ENCODE data around the gene TPRN. TPM values are rescaled to one million over a fixed set of nuclear protein-coding genes. Genes with fewer than 3 reads are reported as not detected.

The TPRN gene
- total and polyA plus RNA-seq, 7 donors = 3.0 to 80.5 (median 4.6) TPM

DNA sequence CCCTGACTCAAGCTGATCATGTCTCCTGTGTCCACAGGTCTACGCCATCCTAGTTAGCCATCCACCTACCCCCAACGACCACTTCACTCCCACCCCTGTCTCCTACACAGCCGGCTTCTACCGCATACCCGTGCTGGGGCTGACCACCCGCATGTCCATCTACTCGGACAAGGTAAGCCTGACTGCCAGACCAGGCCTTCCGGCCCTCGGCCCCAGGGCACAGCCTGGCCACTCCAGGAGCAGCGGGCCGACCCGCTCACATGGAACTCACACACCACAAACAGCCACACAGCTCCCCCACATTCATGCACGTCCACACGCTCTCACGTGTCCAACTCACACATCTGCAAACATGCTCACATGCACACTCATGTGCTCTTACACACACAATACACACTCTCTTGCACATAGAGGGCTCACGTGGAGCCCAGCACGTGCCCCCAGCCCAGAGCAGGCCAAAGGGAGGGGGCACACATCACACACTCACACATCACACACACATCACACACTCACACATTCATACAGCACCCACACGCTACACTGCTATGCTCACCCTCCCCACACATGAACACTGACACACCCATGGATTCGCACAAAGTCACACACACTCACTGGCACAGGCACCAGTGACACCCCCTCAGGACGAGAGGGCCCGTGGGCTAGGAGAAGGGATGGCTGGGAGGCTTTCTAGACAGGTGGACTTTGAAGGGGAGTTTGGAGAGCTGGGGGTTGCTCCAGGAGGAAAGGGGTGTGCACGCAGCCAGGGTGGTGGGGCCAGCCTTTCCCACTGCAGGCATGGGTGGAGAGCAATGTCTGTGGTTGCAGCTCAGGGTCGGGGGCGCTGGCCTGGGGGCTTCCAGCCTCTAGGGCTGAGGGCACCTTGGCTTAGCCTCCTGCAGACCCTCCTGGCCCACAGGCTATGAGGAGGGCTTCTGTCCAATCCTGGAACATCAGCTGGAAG, 58.3 kb downstream of the TPRN start:
- Histone ChIP-seq H3K27ac (no peak overlapping the region), H3K36me3 (no peaks in the 10 kb centered on the region), H3K4me1 (peaks cover 0 to 12% (median 9%) of the 10 kb centered on the region in 4 donors), H3K9me3 (no peaks in the 10 kb centered on the region), H3K4me3 (no peak overlapping the region), H3K27me3 (peaks cover 36 to 91% (median 83%) of the 10 kb centered on the region in 3 donors)
- 69 to 80% methylated on average over 24 of the region's 24 CpGs for WGBS, 2 donors
- no peak for DNase-seq
- no peak for TF ChIP-seq POLR2A (IDR thresholded peaks at IDR 0.05)
- no peak for TF ChIP-seq EP300 (IDR thresholded peaks at IDR 0.05)
- TF ChIP-seq POLR2AphosphoS5 (IDR thresholded peaks at IDR 0.05) = no peak
- TF ChIP-seq, protein P1, sequence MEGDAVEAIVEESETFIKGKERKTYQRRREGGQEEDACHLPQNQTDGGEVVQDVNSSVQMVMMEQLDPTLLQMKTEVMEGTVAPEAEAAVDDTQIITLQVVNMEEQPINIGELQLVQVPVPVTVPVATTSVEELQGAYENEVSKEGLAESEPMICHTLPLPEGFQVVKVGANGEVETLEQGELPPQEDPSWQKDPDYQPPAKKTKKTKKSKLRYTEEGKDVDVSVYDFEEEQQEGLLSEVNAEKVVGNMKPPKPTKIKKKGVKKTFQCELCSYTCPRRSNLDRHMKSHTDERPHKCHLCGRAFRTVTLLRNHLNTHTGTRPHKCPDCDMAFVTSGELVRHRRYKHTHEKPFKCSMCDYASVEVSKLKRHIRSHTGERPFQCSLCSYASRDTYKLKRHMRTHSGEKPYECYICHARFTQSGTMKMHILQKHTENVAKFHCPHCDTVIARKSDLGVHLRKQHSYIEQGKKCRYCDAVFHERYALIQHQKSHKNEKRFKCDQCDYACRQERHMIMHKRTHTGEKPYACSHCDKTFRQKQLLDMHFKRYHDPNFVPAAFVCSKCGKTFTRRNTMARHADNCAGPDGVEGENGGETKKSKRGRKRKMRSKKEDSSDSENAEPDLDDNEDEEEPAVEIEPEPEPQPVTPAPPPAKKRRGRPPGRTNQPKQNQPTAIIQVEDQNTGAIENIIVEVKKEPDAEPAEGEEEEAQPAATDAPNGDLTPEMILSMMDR (IDR thresholded peaks at IDR 0.05) = no peak
- intact Hi-C loops (cut with DNase I) = no loop called here

Small RNAs within 50 kb of the gene (small RNA-seq; reads per million reads assigned to genes)
- gene MIR3621 = 0 reads per million in 3 donors

Other genes with a start within 250 kb of the TPRN start
Only the 30 nearest of the 32 such genes appear.
- 10 to 100 TPM; 11.8 to 36.6 (median 32.4) TPM for gene PTGDS, start 223.2 kb downstream of the TPRN start, total RNA-seq
- 100 to 1,000 TPM in 1 of 3 donors, 10 to 100 TPM in 1, 1 to 10 TPM in 1; 8.3 to 218 (median 24.0) TPM for gene PTGDS, start 223.2 kb downstream of the TPRN start, polyA plus RNA-seq
- gene LCNL1, start 217.7 kb downstream of the TPRN start, total RNA-seq = 1 to 10 TPM in 1 of 4 donors, under 1 TPM in 3; 0.14 to 1.1 (median 0.43) TPM
- under 1 TPM in 1 of 3 donors, not detected in 2; 0.50 TPM for gene LCNL1, start 217.7 kb downstream of the TPRN start, polyA plus RNA-seq
- 10 to 100 TPM; 28.0 to 38.0 (median 36.2) TPM for gene PAXX, start 208.3 kb downstream of the TPRN start, total RNA-seq
- 10 to 100 TPM; 28.4 to 80.9 (median 40.8) TPM for gene PAXX, start 208.3 kb downstream of the TPRN start, polyA plus RNA-seq
- 1 to 10 TPM in 1 of 4 donors, not detected in 3; 1.4 TPM for gene CLIC3, start 204.2 kb downstream of the TPRN start, total RNA-seq
- gene CLIC3, start 204.2 kb downstream of the TPRN start, polyA plus RNA-seq = 1 to 10 TPM in 1 of 3 donors, not detected in 2; 4.7 TPM
- gene ABCA2, start 172.5 kb downstream of the TPRN start, total RNA-seq = 10 to 100 TPM in 3 of 4 donors, 1 to 10 TPM in 1; 9.2 to 19.7 (median 13.2) TPM
- gene ABCA2, start 172.5 kb downstream of the TPRN start, polyA plus RNA-seq = 10 to 100 TPM in 1 of 3 donors, 1 to 10 TPM in 2; 6.0 to 28.6 (median 9.0) TPM
- 1 to 10 TPM in 1 of 4 donors, under 1 TPM in 2, not detected in 1; 0.36 to 1.3 (median 0.41) TPM for gene FUT7, start 168.7 kb downstream of the TPRN start, total RNA-seq
- 1 to 10 TPM in 1 of 3 donors, not detected in 2; 1.3 TPM for gene FUT7, start 168.7 kb downstream of the TPRN start, polyA plus RNA-seq
- gene NPDC1, start 154.6 kb downstream of the TPRN start, total RNA-seq = 100 to 1,000 TPM in 1 of 4 donors, 10 to 100 TPM in 3; 21.4 to 101 (median 42.4) TPM
- 100 to 1,000 TPM in 1 of 3 donors, 10 to 100 TPM in 2; 47.9 to 118 (median 91.9) TPM for gene NPDC1, start 154.6 kb downstream of the TPRN start, polyA plus RNA-seq
- gene ENTPD2, start 146.7 kb downstream of the TPRN start, total RNA-seq = 1 to 10 TPM in 3 of 4 donors, not detected in 1; 1.2 to 2.2 (median 2.1) TPM
- gene ENTPD2, start 146.7 kb downstream of the TPRN start, polyA plus RNA-seq = 1 to 10 TPM in 2 of 3 donors, under 1 TPM in 1; 0.92 to 6.4 (median 3.0) TPM
- gene SAPCD2, start 130.2 kb downstream of the TPRN start, total RNA-seq = under 1 TPM in 1 of 4 donors, not detected in 3; 0.81 TPM
- gene SAPCD2, start 130.2 kb downstream of the TPRN start, polyA plus RNA-seq = 10 to 100 TPM in 1 of 3 donors, 1 to 10 TPM in 2; 3.6 to 16.4 (median 3.7) TPM
- gene UAP1L1, start 123.2 kb downstream of the TPRN start, total RNA-seq = 1 to 10 TPM; 2.9 to 9.1 (median 4.8) TPM
- gene UAP1L1, start 123.2 kb downstream of the TPRN start, polyA plus RNA-seq = 1 to 10 TPM; 4.2 to 9.6 (median 6.0) TPM
- gene MAN1B1, start 113.8 kb downstream of the TPRN start, total RNA-seq = 10 to 100 TPM; 27.8 to 34.9 (median 28.7) TPM
- gene MAN1B1, start 113.8 kb downstream of the TPRN start, polyA plus RNA-seq = 10 to 100 TPM; 12.0 to 52.0 (median 14.1) TPM
- 100 to 1,000 TPM in 2 of 4 donors, 10 to 100 TPM in 2; 88.5 to 140 (median 111) TPM for gene DPP7, start 86.0 kb downstream of the TPRN start, total RNA-seq
- gene DPP7, start 86.0 kb downstream of the TPRN start, polyA plus RNA-seq = 100 to 1,000 TPM in 1 of 3 donors, 10 to 100 TPM in 2; 26.6 to 158 (median 36.6) TPM
- 1 to 10 TPM in 1 of 4 donors, under 1 TPM in 3; 0.16 to 1.1 (median 0.38) TPM for gene GRIN1, start 61.6 kb downstream of the TPRN start, total RNA-seq
- under 1 TPM in 1 of 3 donors, not detected in 2; 0.69 TPM for gene GRIN1, start 61.6 kb downstream of the TPRN start, polyA plus RNA-seq
- gene LRRC26, start 30.7 kb downstream of the TPRN start, total RNA-seq = under 1 TPM in 1 of 4 donors, not detected in 3; 0.68 TPM
- 1 to 10 TPM; 1.2 to 6.3 (median 1.4) TPM for gene LRRC26, start 30.7 kb downstream of the TPRN start, polyA plus RNA-seq
- gene TMEM210, start 28.7 kb downstream of the TPRN start, total RNA-seq = not detected
- gene TMEM210, start 28.7 kb downstream of the TPRN start, polyA plus RNA-seq = under 1 TPM in 1 of 3 donors, not detected in 2; 0.12 TPM
- gene ANAPC2, start 12.2 kb downstream of the TPRN start, total RNA-seq = 10 to 100 TPM; 21.0 to 27.4 (median 24.6) TPM
- gene ANAPC2, start 12.2 kb downstream of the TPRN start, polyA plus RNA-seq = 10 to 100 TPM; 12.5 to 49.3 (median 13.2) TPM
- 100 to 1,000 TPM in 1 of 4 donors, 10 to 100 TPM in 3; 39.6 to 122 (median 76.3) TPM for gene SSNA1, start 12.1 kb downstream of the TPRN start, total RNA-seq
- gene SSNA1, start 12.1 kb downstream of the TPRN start, polyA plus RNA-seq = 100 to 1,000 TPM in 2 of 3 donors, 10 to 100 TPM in 1; 93.2 to 112 (median 105) TPM
- 10 to 100 TPM; 24.8 to 33.4 (median 29.1) TPM for gene TMEM203, start 4.9 kb upstream of the TPRN start, total RNA-seq
- 10 to 100 TPM; 27.5 to 42.0 (median 38.4) TPM for gene TMEM203, start 4.9 kb upstream of the TPRN start, polyA plus RNA-seq
- 10 to 100 TPM in 1 of 4 donors, 1 to 10 TPM in 3; 3.8 to 12.7 (median 5.1) TPM for gene NDOR1, start 5.0 kb upstream of the TPRN start, total RNA-seq
- 10 to 100 TPM in 1 of 3 donors, 1 to 10 TPM in 2; 5.4 to 20.2 (median 6.0) TPM for gene NDOR1, start 5.0 kb upstream of the TPRN start, polyA plus RNA-seq
- 1 to 10 TPM in 2 of 4 donors, under 1 TPM in 1, not detected in 1; 0.54 to 1.9 (median 1.1) TPM for gene RNF208, start 21.5 kb upstream of the TPRN start, total RNA-seq
- 1 to 10 TPM; 4.8 to 8.8 (median 5.5) TPM for gene RNF208, start 21.5 kb upstream of the TPRN start, polyA plus RNA-seq
- gene CYSRT1, start 24.4 kb upstream of the TPRN start, total RNA-seq = under 1 TPM in 1 of 4 donors, not detected in 3; 0.33 TPM
- gene CYSRT1, start 24.4 kb upstream of the TPRN start, polyA plus RNA-seq = 1 to 10 TPM in 1 of 3 donors, under 1 TPM in 1, not detected in 1; 0.54 to 1.2 TPM
- gene RNF224, start 26.8 kb upstream of the TPRN start, total RNA-seq = not detected
- gene RNF224, start 26.8 kb upstream of the TPRN start, polyA plus RNA-seq = under 1 TPM in 1 of 3 donors, not detected in 2; 0.04 TPM
- not detected for gene SLC34A3, start 30.2 kb upstream of the TPRN start, total RNA-seq
- not detected for gene SLC34A3, start 30.2 kb upstream of the TPRN start, polyA plus RNA-seq
- 100 to 1,000 TPM; 141 to 196 (median 164) TPM for gene TUBB4B, start 40.5 kb upstream of the TPRN start, total RNA-seq
- 100 to 1,000 TPM; 292 to 505 (median 444) TPM for gene TUBB4B, start 40.5 kb upstream of the TPRN start, polyA plus RNA-seq
- gene STPG3, start 50.5 kb upstream of the TPRN start, total RNA-seq = not detected
- not detected for gene STPG3, start 50.5 kb upstream of the TPRN start, polyA plus RNA-seq
- 10 to 100 TPM; 24.7 to 36.5 (median 33.2) TPM for gene NELFB, start 54.6 kb upstream of the TPRN start, total RNA-seq
- gene NELFB, start 54.6 kb upstream of the TPRN start, polyA plus RNA-seq = 10 to 100 TPM; 41.6 to 70.5 (median 45.0) TPM
- gene TOR4A, start 77.0 kb upstream of the TPRN start, total RNA-seq = 1 to 10 TPM; 3.8 to 4.3 (median 3.9) TPM
- 10 to 100 TPM in 1 of 3 donors, 1 to 10 TPM in 2; 5.1 to 33.0 (median 6.6) TPM for gene TOR4A, start 77.0 kb upstream of the TPRN start, polyA plus RNA-seq
- 1 to 10 TPM in 3 of 4 donors, not detected in 1; 1.8 to 2.9 (median 2.8) TPM for gene NRARP, start 101.5 kb upstream of the TPRN start, total RNA-seq
- gene NRARP, start 101.5 kb upstream of the TPRN start, polyA plus RNA-seq = 10 to 100 TPM; 20.4 to 24.7 (median 24.0) TPM
- gene EXD3, start 222.4 kb upstream of the TPRN start, total RNA-seq = 10 to 100 TPM in 2 of 4 donors, 1 to 10 TPM in 2; 8.9 to 25.5 (median 11.8) TPM
- 10 to 100 TPM; 18.0 to 29.7 (median 26.6) TPM for gene EXD3, start 222.4 kb upstream of the TPRN start, polyA plus RNA-seq
- 1 to 10 TPM; 1.4 to 3.3 (median 2.9) TPM for gene NOXA1, start 222.7 kb upstream of the TPRN start, total RNA-seq
- gene NOXA1, start 222.7 kb upstream of the TPRN start, polyA plus RNA-seq = 10 to 100 TPM; 15.0 to 16.4 (median 15.4) TPM

Measured in sigmoid colon (tissue), 7 donors.